Measurements from ENCODE around the gene NTRK1.

- TF ChIP-seq CTCF (IDR thresholded peaks at IDR 0.05), result no peak
- TF ChIP-seq POLR2AphosphoS5 (IDR thresholded peaks at IDR 0.05), result no peak
These were observed 17.9 kb upstream of the NTRK1 start for GRCh38 chr1:156842618-156843300.

Data from prostate gland (tissue), 2 donors.